HG02642 (cell line): Measurements from ENCODE around the gene CHMP5.

Experiments
- ATAC-seq: cut with Tn5 transposase; IDR thresholded peaks from one replicate; pipeline ENCODE4 v1.9.1; 2021; ENCODE audit warnings: mild to moderate bottlenecking; ENCODE audit not compliant: unreplicated experiment, poor library complexity

The CHMP5 gene

GRCh38 chr9:33264473-33265177 lies at the start of gene CHMP5, which contains the start of gene BAG1:
Gene CHMP5 (plus strand): TSS chr9:33265049. CDS start chr9:33265079, 30 bp downstream.
Gene BAG1 (minus strand): TSS chr9:33264708.
- peak; percentile 88 for ATAC-seq

- no peak for ATAC-seq
These were observed 43.9 kb upstream of the CHMP5 start for GRCh38 chr9:33220681-33221567.

- no peak for ATAC-seq
These were observed 43.3 kb upstream of the CHMP5 start for GRCh38 chr9:33221568-33221884.

GRCh38 chr9:33222031-33222430 lies 42.8 kb upstream of the CHMP5 start:
- no peak for ATAC-seq

GRCh38 chr9:33223696-33224095 lies 41.2 kb upstream of the CHMP5 start:
- no peak for ATAC-seq

- no peak for ATAC-seq
These were observed 39.3 kb upstream of the CHMP5 start for GRCh38 chr9:33225319-33226147.

GRCh38 chr9:33227008-33227398 lies 37.8 kb upstream of the CHMP5 start:
- peak; percentile 66 for ATAC-seq

GRCh38 chr9:33227741-33228140 lies 37.1 kb upstream of the CHMP5 start:
- no peak for ATAC-seq

- ATAC-seq: no peak
These were observed 36.2 kb upstream of the CHMP5 start for GRCh38 chr9:33228606-33229005.

GRCh38 chr9:33229359-33230114 lies 35.3 kb upstream of the CHMP5 start:
- ATAC-seq: no peak

- no peak for ATAC-seq
These were observed 33.9 kb upstream of the CHMP5 start for GRCh38 chr9:33230756-33231622.

- no peak for ATAC-seq
These were observed 33.3 kb upstream of the CHMP5 start for GRCh38 chr9:33231623-33231942.

- no peak for ATAC-seq
These were observed 32.0 kb upstream of the CHMP5 start for GRCh38 chr9:33232815-33233214.

GRCh38 chr9:33233626-33234342 lies 31.1 kb upstream of the CHMP5 start:
- ATAC-seq: no peak

- no peak for ATAC-seq
These were observed 30.1 kb upstream of the CHMP5 start for GRCh38 chr9:33234511-33235467.

- ATAC-seq: no peak
These were observed 28.3 kb upstream of the CHMP5 start for GRCh38 chr9:33236571-33236970.

GRCh38 chr9:33239921-33240320 lies 24.9 kb upstream of the CHMP5 start, which contains the start of gene SPINK4:
Gene SPINK4 (plus strand): TSS chr9:33240167. CDS start chr9:33240209, 42 bp downstream.
- no peak for ATAC-seq
